Gastroesophageal sphincter (tissue), 3 donors: ENCODE data around the gene CYP2J2.

Source experiments
- EP300 ChIP-seq: sonication (generic); formaldehyde crosslinking; IDR thresholded peaks from one replicate; pipeline ENCODE4 v1.6.1; 2017; ENCODE audit warnings: antibody characterized with exemption, mild to moderate bottlenecking
- POLR2A ChIP-seq, 2 donors: fragments of 450-650 bp; IDR thresholded peaks; one replicate each; pipeline ENCODE4 v1.6.1; 2017; ENCODE audit warnings: antibody characterized with exemption in 2 of 2, mild to moderate bottlenecking in 2 of 2, moderate library complexity in 1 of 2
- POLR2AphosphoS5 ChIP-seq: sonication (generic); formaldehyde crosslinking; IDR thresholded peaks from one replicate; pipeline ENCODE4 v1.6.1; 2017; ENCODE audit warnings: antibody characterized with exemption
- TF ChIP-seq, protein P1 (sequence below), 4 experiments: fragments of 200-600 bp in 2 of 4; fragments of 450-650 bp in 2 of 4; sonication (generic) in 1 of 4; IDR thresholded peaks; one replicate each; pipeline ENCODE4 v1.5.1; 2017 to 2019; ENCODE audit warnings: antibody characterized with exemption in 4 of 4, mild to moderate bottlenecking in 2 of 4, moderate library complexity in 2 of 4

DNA sequence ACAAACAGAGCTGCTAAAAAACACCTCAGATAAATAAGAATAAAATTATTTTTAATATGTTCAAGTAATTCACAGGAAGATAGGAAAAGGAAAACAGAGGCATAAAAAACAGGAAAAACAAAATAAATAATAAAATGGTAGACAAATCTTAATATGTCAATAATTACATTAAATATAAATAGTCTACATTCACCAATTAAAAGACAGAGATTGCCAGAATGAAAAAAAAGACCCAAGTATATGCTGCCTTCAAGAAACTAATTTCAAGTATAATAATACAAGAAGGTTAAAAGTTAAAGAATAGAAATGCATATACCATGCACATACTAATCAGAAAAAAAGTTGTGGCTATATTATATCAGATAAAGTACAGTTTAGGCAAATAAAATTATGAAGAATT, 1.9 kb downstream of the CYP2J2 start:
- TF ChIP-seq POLR2A (IDR thresholded peaks at IDR 0.05) (no peak), POLR2AphosphoS5 (no peak), EP300 (no peak)
- TF ChIP-seq, protein P1, sequence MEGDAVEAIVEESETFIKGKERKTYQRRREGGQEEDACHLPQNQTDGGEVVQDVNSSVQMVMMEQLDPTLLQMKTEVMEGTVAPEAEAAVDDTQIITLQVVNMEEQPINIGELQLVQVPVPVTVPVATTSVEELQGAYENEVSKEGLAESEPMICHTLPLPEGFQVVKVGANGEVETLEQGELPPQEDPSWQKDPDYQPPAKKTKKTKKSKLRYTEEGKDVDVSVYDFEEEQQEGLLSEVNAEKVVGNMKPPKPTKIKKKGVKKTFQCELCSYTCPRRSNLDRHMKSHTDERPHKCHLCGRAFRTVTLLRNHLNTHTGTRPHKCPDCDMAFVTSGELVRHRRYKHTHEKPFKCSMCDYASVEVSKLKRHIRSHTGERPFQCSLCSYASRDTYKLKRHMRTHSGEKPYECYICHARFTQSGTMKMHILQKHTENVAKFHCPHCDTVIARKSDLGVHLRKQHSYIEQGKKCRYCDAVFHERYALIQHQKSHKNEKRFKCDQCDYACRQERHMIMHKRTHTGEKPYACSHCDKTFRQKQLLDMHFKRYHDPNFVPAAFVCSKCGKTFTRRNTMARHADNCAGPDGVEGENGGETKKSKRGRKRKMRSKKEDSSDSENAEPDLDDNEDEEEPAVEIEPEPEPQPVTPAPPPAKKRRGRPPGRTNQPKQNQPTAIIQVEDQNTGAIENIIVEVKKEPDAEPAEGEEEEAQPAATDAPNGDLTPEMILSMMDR (IDR thresholded peaks at IDR 0.05): no peak
